H7 (cell line): ENCODE measurements around the gene KDM2B. TPM values are rescaled to one million over a fixed set of nuclear protein-coding genes. Genes with fewer than 3 reads are reported as not detected.
A peak's percentile ranks its signal among the peaks of the same experiment; 100 is the strongest.
"Not testable (repeated sequence)": the region's sequence is repeated elsewhere in the genome, so short reads cannot be mapped to it uniquely, and the experiment has no call there.

Experiments
- DNase-seq: peaks from one replicate; pipeline ENCODE4 v3.0.0; 2012
- H3K27me3 ChIP-seq: 2 replicates; pipeline ENCODE4 v1.6.0; 2011; ENCODE audit warnings: mild to moderate bottlenecking, low read length; ENCODE audit not compliant: control insufficient read depth, insufficient read depth
- H3K36me3 ChIP-seq: replicated peaks from 2 replicates; pipeline ENCODE4 v1.5.1; 2011; ENCODE audit warnings: low read length; ENCODE audit not compliant: control insufficient read depth, insufficient read depth
- H3K4me3 ChIP-seq: 2 replicates; pipeline ENCODE4 v1.5.1; 2011; ENCODE audit warnings: low read depth, mild to moderate bottlenecking, control low read depth, low read length, moderate library complexity; ENCODE audit not compliant: insufficient read depth
- total RNA-seq: library from RNA; depleted of rRNA; stranded (reverse); fragments of >200 nt; shearing (Covaris generic); gene quantifications from 2 replicates; pipeline ENCODE4 v1.2.3, GENCODE V29; 2014

KDM2B gene
- total RNA-seq, 1 experiment from 2014 or later, result 94.3 TPM

DNA sequence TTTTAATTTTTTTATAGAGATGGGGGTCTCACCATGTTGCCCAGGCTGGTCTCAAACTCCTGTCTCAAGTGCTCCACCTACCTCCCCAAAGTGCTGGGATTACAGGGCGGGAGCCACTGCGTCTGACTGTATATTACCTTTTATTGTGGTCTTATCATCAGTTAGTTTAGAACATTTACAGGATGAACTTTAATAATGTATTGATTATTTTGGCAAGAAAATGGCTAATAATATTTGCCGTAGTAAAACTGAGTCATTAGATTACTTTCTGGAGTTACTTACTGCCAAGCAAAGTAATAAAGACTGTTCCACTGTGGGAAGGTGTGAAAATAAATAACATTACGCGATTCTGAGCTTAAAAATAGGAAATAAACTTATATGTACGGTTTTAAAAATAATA lies 21.9 kb upstream of the KDM2B start:
- H3K27me3 ChIP-seq, result no peaks in the 10 kb centered on the region
- no peak overlapping the region for H3K4me3 ChIP-seq
- H3K36me3 ChIP-seq, result no peaks in the 10 kb centered on the region; the same call in 1 of the 2 replicates
- no peak for DNase-seq

DNA sequence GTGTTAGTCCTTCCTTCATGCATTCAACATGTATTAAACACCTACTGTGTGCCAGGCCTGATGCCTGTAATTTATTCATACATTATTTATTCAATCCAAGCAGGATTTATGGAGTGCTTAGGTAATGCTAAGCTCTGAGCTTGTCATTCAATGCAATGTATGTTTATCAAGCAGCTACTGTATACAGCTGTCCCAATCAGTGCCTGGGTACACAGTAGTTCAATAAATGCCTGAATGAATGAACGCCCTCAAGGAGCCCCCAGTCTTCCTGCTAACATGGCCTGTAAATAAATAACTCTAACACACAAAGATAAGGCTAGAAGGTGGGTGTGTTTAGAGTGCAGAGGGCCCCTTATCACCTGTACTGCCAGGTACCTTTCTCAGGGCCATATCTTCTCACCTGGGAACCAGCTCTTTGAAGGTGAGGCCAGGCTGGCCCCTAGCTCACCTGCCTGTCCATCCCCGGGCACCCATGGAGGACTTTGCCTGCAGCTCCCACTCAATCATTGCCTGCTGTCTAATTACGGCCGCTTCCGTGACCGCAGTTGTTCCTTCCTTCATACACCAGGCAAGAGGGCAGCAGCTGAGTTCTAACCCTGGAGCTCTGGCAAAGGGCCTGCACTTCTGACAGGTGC lies 20.0 kb upstream of the KDM2B start:
- H3K4me3 ChIP-seq, result no peak overlapping the region
- H3K27me3 ChIP-seq, result no peaks in the 10 kb centered on the region
- DNase-seq, result no peak
- no peaks in the 10 kb centered on the region; the same call in 1 of the 2 replicates for H3K36me3 ChIP-seq

DNA sequence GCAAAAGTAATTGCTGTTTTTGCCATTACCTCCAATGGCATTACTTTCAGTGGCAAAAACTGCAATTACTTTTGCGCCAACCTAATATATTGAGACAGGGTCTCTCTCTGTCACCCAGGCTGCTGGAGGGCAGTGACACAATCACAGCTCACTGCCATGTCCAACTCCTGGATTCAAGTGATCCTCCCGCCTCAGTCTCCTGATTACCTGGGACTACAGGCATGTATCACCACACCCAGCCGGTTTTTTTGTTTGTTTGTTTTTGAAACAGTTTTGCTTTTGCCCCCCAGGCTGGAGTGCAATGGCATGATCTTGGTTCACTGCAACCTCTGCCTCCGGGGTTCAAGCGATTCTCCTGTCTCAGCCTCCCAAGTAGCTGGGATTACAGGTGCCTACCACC lies 15.7 kb upstream of the KDM2B start:
- no peak for DNase-seq
- H3K27me3 ChIP-seq, result no peaks in the 10 kb centered on the region
- H3K4me3 ChIP-seq, result no peak overlapping the region
- peaks cover 6% of the 10 kb centered on the region for H3K36me3 ChIP-seq

DNA sequence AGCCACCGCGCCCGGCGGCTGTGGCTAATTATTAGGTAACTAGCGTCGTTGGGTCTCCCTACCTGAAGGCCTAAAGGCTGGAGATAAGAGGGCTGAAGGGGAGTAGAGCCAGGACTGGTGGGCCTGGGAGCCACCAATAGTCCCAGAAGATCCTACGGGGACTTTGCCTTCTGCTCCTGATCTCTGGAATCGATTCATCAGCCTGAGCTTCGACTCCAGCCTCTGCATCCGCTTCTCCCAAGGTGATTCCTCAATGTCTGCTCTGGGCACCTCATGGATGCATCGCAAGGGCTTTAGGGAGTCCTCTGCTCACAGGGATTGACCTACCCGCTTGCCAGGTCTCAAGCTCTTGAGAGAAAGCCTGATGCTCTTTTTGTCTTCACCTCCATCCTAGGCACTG lies 14.7 kb upstream of the KDM2B start:
- peak; percentile 26 for DNase-seq
- H3K4me3 ChIP-seq, result no peak overlapping the region
- H3K27me3 ChIP-seq, result no peaks in the 10 kb centered on the region
- peaks cover 6% of the 10 kb centered on the region for H3K36me3 ChIP-seq

DNA sequence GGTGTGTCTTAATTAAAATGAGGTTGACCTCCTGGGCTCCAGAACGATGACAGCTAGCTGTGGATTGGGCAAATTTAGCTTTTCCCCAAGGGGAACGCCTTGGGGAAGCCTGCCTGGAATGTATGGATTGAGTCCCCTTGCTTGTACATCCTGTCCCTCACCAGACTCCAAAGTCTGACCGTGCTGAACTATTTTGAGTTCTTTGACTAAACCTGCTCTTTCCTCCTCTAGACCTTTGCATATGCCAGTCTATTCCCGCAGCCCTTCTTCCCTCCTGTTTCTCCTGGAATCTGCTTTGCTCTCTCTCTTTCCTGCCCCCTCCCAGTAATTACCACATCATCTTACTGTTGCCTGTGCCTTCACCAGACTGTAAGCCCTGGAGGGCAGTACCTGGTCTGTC lies 11.5 kb upstream of the KDM2B start:
- H3K36me3 ChIP-seq, result peaks cover 6% of the 10 kb centered on the region
- H3K4me3 ChIP-seq, result no peak overlapping the region
- no peaks in the 10 kb centered on the region for H3K27me3 ChIP-seq
- DNase-seq, result no peak

DNA sequence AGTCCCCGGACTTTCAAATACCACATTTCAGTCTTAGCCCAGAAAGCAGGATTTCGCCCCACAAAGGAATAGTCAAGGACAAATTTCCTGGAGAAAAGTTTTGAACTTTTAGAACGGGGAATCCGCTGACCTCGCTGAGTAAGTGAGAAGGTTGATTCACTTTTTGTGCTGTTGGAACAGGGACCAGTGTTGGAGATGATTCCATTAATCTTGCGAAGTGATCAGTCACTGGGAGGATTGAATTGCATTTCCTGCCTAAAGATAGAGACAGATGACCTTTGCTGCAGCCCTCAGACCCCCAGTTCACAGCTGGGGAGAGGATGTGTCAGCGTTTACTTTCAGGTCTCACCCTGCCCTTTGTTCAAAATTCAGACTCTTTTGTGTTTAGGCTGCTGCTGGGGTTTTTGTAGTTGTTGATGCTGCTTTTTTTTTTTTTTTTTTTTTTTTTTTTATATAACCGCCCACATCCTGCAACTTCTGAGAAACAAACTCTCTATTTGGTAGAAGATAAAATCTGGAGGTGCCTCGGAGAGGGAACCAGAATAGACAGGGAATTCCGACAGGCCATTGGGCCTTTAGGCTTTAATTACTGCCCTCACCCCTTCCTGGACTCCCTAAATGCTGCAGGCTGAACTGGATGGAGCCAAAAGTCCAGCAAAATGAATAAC lies 9.8 kb upstream of the KDM2B start:
- H3K27me3 ChIP-seq, result no peaks in the 10 kb centered on the region
- no peak overlapping the region for H3K4me3 ChIP-seq
- peak; percentile 62 for DNase-seq
- peaks cover 5% of the 10 kb centered on the region for H3K36me3 ChIP-seq

DNA sequence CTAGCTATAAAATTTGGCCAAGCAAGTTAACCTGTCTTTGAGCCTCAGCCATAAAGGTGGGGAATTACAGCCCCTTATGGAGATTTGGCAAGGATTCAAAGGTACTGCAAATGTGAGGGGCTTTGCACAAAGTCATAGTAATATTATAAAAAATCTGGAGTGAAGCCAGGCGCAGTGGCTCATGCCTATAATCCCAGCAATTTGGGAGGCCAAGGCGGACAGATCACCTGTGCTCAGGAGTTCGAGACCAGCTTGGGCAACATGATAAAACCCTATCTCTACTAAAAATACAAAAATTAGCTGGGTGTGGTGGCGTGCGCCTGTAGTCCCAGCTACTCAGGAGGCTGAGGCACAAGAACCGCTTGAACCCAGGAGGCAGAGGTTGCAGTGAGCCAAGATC lies 4.1 kb upstream of the KDM2B start:
- not testable (repeated sequence) for H3K36me3 ChIP-seq, DNase-seq, H3K4me3 ChIP-seq, H3K27me3 ChIP-seq

DNA sequence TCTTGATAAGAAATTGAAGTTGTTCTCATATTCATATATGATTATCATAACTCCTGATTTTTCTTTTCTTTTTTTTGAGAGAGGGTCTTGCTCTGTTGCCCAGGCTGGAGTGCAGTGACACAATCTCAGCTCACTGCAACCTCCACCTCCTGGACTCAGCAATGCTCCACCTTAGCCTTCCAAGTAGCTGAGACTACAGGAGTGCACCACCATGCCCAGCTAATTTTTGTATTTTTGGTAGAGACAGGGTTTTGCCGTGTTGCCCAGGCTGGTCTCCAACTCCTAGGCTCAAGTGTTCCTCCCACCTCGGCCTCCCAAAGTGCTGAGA lies 2.5 kb upstream of the KDM2B start:
- H3K27me3 ChIP-seq, DNase-seq, H3K4me3 ChIP-seq, H3K36me3 ChIP-seq: not testable (repeated sequence)

DNA sequence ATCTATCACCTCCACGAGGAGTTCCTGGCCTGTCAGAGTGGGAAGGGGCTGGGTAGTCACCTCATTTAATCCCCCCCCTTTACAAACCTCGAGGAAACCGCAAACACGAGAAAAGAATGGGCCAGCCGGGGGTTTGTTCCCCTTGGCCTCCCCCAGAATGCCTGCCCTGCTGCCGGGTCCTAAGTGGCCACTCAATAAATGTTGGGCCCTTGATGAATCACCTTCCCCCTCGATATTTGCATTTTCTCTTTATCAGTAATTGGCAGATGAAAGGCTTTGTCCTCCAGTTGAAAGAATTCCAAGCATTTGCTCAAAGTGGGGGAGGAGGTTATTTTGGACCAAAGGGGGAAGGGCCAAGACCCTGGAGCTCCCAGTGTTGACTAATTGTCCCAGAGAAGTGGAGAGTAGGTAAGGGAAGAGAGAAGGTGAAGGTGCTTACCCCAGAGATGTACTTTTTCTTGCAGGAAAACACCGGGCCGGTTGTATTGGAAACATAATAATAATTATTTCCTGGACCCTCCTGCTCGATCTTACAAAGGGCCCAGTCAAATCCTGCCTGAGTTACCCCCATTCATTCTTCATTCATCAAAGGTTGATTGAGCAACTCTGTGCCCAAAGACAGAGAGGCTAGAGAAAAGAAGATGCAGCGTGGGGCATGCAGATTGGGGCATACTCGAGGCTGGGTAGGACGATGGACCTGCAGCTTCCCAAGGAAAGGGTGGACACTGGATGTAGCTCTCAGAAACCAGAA lies 1.9 kb upstream of the KDM2B start:
- no peaks in the 10 kb centered on the region for H3K27me3 ChIP-seq
- H3K4me3 ChIP-seq, result peak overlapping the region; percentile 83
- peak; percentile 83 for DNase-seq
- no peaks in the 10 kb centered on the region for H3K36me3 ChIP-seq

DNA sequence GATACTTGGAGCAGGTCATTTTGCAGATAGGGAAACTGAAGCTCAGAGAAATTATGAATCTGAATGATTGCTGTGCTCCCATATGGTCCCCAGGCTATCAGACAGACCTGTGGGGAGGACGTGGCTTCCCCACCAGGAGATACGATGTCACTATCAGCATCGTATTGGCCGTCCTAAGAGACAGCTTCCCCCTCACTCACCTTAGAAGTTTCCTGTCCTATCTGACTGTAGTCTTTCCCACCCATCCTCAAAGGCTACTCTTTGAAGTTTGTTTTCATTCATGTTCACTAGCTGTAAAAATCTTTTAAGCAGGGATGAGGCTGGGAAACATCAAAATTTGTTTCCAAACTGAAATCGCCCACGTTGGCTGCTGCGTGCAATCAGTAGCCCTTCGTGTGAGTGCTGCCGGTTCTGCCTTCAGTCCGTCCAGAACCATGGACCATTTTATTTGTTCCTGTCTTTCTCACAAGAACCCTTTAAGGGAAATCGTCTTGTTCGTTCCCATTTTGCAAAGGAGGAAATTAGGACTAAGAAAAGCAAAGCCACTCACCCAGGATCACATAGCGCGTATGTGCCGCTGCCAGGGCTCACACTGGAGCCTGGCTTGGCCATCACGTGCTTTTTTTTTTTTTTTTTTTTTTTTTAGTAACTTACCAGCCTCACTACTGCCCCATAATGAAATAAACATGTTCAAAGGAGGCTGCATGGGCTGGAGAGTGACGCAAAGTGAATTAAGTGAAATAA lies 1.0 kb upstream of the KDM2B start:
- no peak for DNase-seq
- no peaks in the 10 kb centered on the region for H3K27me3 ChIP-seq
- peak overlapping the region; percentile 83 for H3K4me3 ChIP-seq
- no peaks in the 10 kb centered on the region for H3K36me3 ChIP-seq

DNA sequence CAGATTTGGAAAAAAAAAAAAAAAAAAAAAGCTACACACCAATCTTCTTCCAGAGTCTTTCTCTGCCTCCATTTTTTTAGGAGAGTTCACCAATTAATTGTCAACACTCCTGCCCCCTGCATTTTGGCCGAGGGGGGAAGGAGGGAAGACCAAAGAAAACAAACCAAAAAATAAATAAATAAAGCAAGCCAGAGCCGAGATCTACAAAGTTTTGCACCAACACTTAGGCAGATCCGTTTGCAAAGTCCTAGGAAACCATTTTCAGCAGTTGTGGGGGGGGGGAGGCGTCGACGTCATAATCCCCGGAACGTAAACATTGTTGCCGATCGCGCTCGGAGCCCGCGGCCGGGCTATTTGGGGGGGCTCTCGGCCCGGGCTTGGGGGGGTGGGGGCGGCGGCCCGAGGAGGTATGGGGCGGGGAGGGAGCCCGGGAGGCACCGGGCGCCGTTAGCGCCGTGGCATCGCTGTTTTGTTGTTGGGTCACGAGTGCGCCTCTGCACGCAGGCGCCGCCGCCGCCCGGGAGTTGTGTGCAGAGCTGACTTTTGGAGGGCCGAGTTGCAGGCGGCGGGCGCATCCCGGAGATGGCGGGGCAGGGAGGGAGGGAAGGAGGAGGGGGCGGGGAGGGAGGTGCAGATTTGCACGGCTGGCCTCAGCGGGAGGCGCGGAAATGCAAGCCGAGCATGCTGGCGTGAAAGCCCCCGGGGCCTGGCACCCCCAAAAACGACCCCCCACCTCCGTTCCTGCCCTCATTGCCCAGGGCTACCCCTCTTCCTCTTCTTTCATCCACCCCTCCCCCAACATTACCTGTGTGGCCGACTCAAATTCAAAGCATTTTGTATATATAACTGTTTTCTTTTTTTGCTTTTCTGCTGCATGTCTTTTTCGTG lies 598 bp downstream of the KDM2B start:
- Histone ChIP-seq H3K4me3 (peak overlapping the region; percentile 83), H3K27me3 (no peaks in the 10 kb centered on the region), H3K36me3 (peaks cover 4% of the 10 kb centered on the region)
- DNase-seq, result peak; percentile 90

DNA sequence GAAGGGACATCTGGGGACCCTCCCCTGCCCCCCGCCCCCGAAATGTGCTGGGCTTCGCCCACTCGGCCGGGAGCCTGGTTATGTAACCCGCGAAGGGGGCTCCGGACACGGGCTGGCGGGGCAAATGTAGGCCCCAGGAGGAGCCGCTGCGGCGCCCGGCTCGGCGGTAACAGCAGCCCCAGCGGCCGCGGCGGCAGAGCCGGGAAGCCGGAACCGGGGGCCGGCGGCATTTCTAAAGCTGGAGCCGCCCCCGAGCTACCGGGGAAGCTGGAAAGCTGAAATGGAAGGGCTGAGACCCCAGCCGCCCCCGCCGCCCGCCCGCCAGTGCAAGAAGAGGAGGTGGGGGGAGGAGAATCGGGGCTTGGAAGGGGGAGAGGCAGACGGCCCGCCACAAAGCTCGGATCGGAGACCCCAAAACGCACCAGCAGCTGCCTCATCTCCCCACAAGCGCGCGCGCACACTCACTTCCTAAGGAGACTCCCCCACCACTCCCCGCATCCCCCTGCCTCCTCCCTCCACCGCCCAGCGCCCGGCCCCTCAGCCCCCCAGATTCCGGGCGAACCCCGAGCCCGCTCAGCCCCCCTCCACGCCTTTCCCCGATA lies 1.5 kb downstream of the KDM2B start:
- peaks cover 14% of the 10 kb centered on the region for H3K36me3 ChIP-seq
- DNase-seq, result peak; percentile 76
- no peaks in the 10 kb centered on the region for H3K27me3 ChIP-seq
- peak overlapping the region; percentile 83 for H3K4me3 ChIP-seq

DNA sequence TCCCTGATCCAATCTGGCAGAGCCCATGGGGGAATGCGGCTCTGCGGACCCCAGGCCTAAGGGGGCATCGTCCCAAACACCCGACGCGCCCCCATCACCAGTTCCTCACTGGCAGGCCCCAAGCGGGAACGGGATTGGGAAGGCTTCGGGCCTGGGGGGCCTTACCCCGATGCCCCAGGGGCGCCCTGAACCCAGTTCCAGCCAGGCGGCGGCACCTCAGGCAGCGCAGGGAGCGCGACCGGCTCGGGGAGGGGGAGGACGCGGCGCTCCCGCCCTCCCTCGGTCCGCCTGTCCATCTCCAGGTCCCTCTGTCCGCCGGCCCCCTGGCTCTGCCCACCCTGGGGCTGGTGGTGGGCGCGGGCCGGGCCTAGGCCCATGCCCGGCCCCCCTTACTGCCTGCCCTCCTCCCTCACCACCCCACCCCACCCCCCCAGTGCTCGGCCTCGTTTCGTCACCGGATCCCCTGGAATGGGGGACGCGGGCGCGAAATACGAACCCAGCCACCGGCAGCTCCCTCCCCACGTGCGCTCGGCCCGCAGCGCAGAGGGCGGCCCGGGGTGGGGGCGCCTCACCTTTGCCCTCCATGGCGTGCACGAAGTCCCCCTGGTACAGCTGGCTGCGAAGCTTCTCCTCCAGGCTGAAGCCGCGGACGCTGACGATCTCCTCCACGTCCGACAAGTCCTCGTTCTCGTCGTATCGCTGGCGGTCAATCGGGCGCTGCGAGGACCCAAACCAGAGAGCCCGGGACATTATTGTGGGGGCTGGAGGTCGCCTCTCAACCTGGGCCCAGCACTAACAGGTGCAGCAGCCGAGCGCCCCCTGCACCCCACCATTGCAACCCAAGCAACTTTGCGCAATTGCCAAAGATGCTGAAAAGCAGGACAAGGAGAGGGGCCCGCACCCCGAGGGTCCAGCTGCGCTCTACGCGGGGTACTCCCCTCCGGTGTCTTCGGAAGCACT lies 2.3 kb downstream of the KDM2B start:
- peak; percentile 79 for DNase-seq
- no peaks in the 10 kb centered on the region for H3K27me3 ChIP-seq

More for the DNA sequence above, 2.3 kb downstream of the KDM2B start:
- peak overlapping the region; percentile 83 for H3K4me3 ChIP-seq
- H3K36me3 ChIP-seq, result peaks cover 19% of the 10 kb centered on the region
